CD4-positive, alpha-beta T cell treated with Interleukin-15 for 4 hours (primary cell): ENCODE results near the gene CD14.
"Not testable (repeated sequence)": the region's sequence is repeated elsewhere in the genome, so short reads cannot be mapped to it uniquely, and the experiment has no call there.

Source experiments
- DNase-seq: peaks from one replicate; pipeline ENCODE4 v3.0.0-alpha.2; 2020; ENCODE audit warnings: low spot score

CD14 gene

DNA sequence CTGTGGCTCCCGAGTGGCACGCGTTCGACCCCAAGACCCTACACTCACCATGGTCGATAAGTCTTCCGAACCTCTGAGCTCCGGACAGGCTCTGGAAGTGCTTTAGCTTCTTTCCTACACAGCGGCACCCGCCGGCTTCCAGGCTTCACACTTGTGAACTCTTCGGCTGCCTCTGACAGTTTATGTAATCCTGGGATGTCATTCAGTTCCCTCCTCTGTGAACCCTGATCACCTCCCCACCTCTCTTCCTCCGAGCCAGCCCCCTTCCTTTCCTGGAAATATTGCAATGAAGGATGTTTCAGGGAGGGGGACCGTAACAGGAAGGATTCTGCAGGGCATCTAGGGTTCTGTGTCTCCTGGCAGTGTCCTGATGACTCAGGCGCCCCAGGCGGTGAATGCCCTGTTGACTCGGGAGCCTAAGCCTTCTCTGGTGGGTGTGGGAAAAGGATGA is at the start of gene CD14:
Gene CD14 (minus strand): TSS at position 155 of the 451 bp plus-strand sequence. CDS start 104 bp downstream, at position 51.
- peak; percentile 8 for DNase-seq

- no peak for DNase-seq
These were observed 46.0 kb upstream of the CD14 start for GRCh38 chr5:140678993-140679392.

- no peak for DNase-seq
These were observed 45.0 kb upstream of the CD14 start for GRCh38 chr5:140677947-140678346.

- DNase-seq = no peak
These were observed 41.7 kb upstream of the CD14 start for GRCh38 chr5:140674629-140675028.

DNA sequence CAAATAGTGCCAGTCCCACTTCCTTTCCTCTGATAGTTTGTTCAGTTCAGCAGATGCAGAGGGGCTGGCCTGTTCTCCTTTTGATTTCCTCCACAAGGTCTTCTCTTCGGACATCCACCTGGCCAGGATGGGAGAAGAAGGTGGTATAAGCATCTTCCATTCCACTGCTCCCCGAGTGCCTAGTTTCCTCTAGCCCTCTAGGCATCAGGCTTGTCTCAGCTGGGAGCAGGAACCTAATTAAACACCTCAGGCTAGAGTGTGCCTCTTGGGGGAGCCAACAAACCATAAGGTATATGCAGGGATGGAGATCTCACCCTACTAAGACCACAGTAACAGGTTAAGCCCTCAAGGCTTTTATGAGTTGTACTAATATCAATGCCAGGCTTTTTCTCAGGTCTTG is 41.2 kb upstream of the CD14 start:
- DNase-seq = no peak

DNA sequence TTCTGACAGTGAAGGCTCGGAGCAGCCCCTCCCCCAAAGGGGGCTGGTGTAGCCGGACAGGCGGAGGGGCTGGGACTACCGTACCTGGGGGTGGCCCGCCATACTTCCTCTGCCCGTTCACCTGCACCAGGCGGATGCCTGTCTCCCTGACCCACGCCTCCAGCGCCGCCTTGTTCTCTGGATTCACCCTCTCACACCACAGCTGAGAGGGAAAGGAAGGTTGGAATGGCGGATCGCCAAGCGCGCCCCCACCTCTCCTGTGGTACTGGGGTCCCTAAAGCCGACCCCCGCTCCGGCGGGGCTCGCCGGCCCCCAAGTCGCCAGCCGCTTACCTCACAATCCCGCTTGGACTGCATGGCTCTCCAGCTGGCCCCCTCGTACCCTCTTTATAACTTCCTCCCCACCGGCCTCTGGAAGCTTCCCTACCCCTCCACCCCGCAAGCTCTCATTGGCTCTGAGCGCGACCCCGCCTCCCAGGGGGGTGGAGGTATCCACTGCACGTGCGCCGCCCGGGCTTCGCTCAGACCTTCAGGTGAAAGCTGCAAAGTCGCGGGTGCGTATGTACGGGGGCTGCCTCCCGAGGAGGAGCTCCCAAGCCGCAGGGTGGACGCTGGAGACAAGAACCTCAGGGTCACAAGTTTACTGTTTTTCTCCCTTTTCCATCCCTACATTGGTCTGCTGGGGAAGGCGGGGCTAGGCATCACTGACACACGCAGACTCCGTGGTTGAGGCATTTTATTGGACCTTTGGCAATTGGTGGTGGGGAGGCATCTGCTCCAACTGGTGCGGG is 40.4 kb upstream of the CD14 start, which contains the start of gene DND1:
Gene DND1 (minus strand): TSS at position 390 of the 790 bp plus-strand sequence. CDS start 34 bp downstream, at position 356.
- DNase-seq = no peak

DNA sequence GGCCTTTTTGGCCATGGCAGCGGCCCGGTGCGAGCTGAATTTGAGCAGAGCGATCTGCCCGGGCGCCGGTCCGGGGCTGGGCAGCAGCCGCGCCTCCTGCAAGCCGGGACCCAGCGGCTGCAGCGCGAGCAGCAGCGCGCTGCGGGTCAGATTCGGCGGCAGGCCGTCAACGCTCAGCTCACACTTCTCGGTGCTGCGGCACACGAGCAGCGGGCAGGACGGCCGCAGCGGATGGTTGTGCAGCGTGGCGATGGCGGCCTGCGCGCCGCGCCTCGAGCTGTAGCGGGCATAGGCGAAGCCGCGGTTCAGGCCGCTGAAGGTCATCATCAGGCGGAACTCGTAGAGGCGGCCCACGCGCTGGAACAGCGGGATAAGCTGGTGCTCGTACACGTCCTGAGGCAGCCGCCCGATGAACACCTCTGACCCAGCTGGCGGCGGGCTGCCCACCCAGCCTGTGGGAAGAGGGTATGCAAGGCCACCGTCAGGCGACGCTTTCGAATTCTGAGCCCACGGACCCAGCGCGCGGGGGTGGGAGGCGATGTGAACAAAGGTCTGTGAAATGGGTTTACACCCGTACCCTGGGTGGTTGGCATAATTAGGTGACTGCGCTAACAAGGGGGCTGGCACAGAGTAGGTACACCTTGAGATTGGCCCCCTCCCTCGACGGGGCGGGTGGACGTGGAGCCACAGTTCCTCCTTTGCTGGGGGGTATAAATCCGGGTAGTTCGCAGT is 39.6 kb upstream of the CD14 start:
- DNase-seq = no peak

GRCh38 chr5:140671472-140672125 is 38.6 kb upstream of the CD14 start:
- no peak for DNase-seq

- DNase-seq = not testable (repeated sequence)
These were observed 38.1 kb upstream of the CD14 start for GRCh38 chr5:140671035-140671434.

GRCh38 chr5:140664359-140665119 is 31.6 kb upstream of the CD14 start, which contains the start of gene WDR55:
TSS of gene WDR55 (plus strand) at chr5:140664904. CDS start at chr5:140664913, 9 bp downstream.
- peak; percentile 93 for DNase-seq

- DNase-seq = no peak
These were observed 31.0 kb upstream of the CD14 start for GRCh38 chr5:140664030-140664358.

DNA sequence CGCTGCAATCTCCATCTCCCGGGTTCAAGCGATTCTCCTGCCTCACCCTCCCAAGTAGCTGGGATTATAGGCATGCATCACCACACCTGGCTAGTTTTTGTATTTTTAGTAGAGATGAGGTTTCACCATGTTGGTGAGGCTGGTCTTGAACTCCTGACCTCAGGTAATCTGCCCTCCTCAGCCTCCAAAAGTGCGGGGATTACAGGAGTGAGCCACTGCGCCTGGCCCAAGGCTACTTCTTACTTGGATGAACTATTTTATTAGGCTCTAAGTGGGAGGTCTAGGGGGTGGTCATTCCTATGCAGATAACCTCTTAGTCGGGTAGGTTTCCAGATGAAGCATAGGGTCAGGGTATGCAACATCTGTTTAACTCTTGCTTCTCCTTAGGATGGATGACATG is 27.4 kb upstream of the CD14 start:
- not testable (repeated sequence) for DNase-seq

GRCh38 chr5:140658870-140659269 is 25.9 kb upstream of the CD14 start:
- no peak for DNase-seq

DNA sequence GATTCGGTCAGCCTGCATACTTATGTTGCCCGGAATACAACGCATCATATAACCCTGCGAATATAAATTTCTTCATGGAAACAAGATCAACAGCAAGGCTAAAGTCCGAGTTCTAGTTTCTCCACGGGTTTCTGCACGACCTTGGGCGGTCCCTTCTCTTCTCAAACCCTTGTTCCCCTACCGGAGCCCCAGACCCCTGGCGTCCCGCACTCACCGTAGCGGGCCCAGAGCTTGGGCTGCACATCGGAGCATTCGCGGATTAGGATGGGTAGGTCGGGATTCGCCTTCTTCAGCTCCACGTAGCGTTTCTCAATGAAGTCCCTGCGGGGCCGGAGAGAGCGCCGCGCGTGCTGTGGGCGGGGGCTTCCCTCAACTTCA is 14.1 kb upstream of the CD14 start:
- no peak for DNase-seq

DNA sequence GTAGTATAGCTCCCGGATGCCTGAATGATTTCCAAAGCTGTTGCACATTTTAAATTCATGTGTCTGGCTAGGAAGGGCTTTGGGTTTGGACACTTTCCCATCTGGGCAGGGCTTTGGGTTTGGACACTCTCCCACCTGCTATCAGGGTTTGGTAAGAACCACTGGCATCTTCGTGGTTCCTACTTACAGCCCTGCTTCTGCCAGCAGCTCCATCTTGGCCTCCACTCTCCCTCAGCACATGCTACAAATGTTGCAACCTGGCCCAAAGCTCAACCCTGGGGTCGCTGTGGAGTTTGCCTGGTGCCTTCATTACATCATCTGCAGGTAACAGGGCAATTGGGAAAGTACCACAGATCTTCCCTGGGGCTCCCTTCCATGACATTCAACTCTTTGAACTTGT is 9.7 kb upstream of the CD14 start:
- no peak for DNase-seq

DNA sequence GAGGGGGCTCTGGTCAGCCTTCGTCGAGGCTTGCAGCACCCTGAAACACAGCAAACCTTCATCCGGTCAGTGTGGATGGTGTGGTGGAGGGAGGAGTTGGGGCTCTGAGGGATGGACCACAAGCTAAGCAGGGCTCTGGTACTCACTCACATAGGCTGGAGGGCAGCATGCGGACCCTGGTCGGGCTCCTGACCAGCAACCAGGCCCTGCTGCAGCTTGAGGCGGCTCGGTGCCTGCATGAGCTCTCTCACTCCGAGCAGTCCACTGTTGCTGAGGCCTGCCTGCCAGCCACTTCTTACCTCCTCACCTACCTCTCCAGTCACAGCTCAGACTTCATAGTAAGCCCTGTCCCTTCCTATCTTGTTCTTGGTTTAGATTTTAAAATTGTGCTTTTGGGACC is 8.7 kb upstream of the CD14 start:
- DNase-seq = no peak

GRCh38 chr5:140639148-140639981 is 6.4 kb upstream of the CD14 start, which contains the start of gene TMCO6:
TSS of gene TMCO6 (plus strand) at chr5:140639451. CDS start at chr5:140639528, 77 bp downstream.
- DNase-seq = peak; percentile 96

- DNase-seq = not testable (repeated sequence)
These were observed 5.8 kb upstream of the CD14 start for GRCh38 chr5:140638898-140639147.

- no peak for DNase-seq
These were observed 4.6 kb upstream of the CD14 start for GRCh38 chr5:140637371-140638100.
